ENCODE data around the gene DRC7. TPM values are rescaled to one million over a fixed set of nuclear protein-coding genes. Genes with fewer than 3 reads are reported as not detected.

Gene DRC7
- total and polyA plus RNA-seq, 12 donors, result 0.09 TPM; not detected in 11

DNA sequence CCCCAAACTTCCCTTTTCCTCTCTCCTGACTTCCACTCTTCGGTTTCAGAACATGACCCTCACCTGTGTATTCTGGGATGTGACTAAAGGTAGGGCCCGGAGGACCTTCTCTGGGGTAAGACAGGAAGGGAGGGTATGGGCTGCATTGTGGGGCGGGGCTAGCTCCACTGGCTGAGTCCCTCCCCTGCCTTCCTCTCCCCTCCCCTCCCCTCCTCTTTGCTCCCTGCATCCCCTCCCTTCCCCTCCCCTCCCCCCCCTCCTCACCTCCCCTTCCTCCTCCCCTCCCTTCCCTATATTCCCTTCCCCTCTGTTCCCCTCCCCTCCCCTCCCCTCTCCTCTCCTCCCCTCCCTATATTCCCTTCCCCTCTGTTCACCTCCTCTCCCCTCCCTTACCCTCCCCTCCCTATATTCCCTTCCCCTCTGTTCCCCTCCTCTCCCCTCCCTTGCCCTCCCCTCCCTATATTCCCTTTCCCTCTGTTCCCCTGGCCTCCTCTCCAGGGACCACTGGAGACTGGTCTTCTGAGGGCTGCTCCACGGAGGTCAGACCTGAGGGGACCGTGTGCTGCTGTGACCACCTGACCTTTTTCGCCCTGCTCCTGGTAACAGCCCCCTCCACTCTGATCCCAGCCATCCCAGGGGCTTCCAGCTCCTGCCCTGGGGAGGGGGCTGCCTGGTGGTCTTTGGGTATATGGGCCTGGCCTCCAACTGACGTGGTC is 14.7 kb upstream of the DRC7 start:
- Histone ChIP-seq H3K4me3 (no peak overlapping the region), H3K4me1 (peaks cover 0 to 16% (median 0%) of the 10 kb centered on the region in 9 donors), H3K27ac (no peak overlapping the region), H3K27me3 (no peaks in the 10 kb centered on the region), H3K9me3 (no peaks in the 10 kb centered on the region), H3K36me3 (no peaks in the 10 kb centered on the region)
- 75% methylated on average over 7 of the region's 7 CpGs for WGBS, 2 donors
- ATAC-seq (no peak), DNase-seq (no peak)
- intact Hi-C loops (cut with DNase I), result no loop called here
- TF ChIP-seq, protein P1, sequence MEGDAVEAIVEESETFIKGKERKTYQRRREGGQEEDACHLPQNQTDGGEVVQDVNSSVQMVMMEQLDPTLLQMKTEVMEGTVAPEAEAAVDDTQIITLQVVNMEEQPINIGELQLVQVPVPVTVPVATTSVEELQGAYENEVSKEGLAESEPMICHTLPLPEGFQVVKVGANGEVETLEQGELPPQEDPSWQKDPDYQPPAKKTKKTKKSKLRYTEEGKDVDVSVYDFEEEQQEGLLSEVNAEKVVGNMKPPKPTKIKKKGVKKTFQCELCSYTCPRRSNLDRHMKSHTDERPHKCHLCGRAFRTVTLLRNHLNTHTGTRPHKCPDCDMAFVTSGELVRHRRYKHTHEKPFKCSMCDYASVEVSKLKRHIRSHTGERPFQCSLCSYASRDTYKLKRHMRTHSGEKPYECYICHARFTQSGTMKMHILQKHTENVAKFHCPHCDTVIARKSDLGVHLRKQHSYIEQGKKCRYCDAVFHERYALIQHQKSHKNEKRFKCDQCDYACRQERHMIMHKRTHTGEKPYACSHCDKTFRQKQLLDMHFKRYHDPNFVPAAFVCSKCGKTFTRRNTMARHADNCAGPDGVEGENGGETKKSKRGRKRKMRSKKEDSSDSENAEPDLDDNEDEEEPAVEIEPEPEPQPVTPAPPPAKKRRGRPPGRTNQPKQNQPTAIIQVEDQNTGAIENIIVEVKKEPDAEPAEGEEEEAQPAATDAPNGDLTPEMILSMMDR (IDR thresholded peaks at IDR 0.05), result no peak

DNA sequence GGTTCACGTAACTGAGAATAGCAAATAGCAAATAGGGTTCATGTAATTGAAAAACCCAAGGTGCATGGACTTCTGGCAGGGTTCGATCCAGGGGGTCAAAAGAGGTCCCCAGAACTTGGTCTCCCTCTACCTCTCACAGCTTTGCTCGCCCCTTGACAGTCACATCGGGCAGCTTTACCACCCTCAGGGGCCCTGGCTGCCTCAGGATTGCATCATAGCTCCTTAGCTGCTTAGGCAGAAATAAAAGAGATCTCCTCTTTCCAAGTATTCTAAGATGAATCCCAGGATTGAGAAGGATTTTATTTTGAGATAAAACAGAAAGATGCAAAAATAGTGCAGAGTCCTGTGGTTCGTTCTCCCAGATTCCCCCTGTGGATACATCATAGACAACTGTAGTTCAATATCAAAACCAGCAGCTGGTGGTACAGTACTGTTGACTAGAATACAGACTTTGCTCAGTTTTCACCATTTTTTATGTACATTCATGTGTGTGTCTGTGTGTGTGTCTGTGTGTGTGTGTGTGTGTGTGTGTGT is 13.7 kb upstream of the DRC7 start:
- H3K27ac ChIP-seq, result no peak overlapping the region
- intact Hi-C loops (cut with DNase I), result no loop called here
- ATAC-seq (no peak), DNase-seq (no peak)
- TF ChIP-seq, protein P1 (IDR thresholded peaks at IDR 0.05), result no peak
- peaks cover 0 to 14% (median 0%) of the 10 kb centered on the region in 9 donors for H3K4me1 ChIP-seq
- H3K4me3 ChIP-seq, result no peak overlapping the region
- H3K27me3 ChIP-seq, result no peaks in the 10 kb centered on the region
- no peaks in the 10 kb centered on the region for H3K9me3 ChIP-seq
- no peaks in the 10 kb centered on the region for H3K36me3 ChIP-seq
- WGBS, 2 donors, result 83 to 87% methylated on average over 5 of the region's 5 CpGs

DNA sequence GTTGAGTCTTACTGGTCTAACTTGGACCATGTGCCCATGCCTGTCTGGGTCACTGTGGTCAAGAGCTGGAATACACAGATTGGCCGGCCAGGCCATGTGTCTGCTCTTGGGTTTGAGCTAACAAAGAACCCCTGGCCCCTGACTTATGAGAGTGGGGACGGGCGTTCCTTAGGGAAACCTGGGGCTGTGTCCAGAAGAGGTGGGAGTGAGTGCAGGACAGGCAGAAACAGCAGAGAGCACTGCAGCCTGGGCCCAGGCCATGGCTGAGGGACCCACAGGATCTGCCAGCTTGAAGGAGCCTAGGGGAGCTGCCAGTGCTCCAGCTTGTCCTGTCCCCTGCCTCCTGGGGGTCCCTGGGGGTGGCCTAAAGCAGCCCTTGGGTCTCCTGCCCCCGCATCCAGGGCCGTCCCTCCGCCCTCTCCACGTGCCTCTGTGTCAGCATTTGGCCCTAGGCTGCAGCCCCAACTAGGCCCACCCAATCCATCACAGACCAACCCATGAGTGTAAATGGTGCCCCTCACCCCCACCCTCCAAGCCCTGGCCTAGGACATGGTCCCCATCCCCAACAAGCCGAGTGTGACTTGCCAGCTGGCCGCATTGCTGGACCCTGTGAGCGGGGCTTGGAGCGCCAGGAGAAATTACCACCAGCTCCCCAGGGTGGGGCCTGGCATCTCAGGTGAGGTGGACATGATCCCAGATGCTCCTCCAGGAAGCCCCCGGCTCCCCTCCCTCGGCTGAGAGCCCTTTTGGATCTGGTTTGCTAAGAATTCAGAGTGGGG is 12.5 kb upstream of the DRC7 start:
- Histone ChIP-seq H3K4me1 (peaks cover 0 to 6% (median 0%) of the 10 kb centered on the region in 9 donors), H3K27me3 (no peaks in the 10 kb centered on the region), H3K4me3 (no peak overlapping the region), H3K36me3 (no peaks in the 10 kb centered on the region), H3K9me3 (no peaks in the 10 kb centered on the region), H3K27ac (no peak overlapping the region)
- TF ChIP-seq, protein P1 (IDR thresholded peaks at IDR 0.05), result no peak
- DNase-seq (no peak), ATAC-seq (no peak)
- 95 to 96% methylated on average over 13 of the region's 13 CpGs for WGBS, 2 donors
- intact Hi-C loops (cut with DNase I), result no loop called here

DNA sequence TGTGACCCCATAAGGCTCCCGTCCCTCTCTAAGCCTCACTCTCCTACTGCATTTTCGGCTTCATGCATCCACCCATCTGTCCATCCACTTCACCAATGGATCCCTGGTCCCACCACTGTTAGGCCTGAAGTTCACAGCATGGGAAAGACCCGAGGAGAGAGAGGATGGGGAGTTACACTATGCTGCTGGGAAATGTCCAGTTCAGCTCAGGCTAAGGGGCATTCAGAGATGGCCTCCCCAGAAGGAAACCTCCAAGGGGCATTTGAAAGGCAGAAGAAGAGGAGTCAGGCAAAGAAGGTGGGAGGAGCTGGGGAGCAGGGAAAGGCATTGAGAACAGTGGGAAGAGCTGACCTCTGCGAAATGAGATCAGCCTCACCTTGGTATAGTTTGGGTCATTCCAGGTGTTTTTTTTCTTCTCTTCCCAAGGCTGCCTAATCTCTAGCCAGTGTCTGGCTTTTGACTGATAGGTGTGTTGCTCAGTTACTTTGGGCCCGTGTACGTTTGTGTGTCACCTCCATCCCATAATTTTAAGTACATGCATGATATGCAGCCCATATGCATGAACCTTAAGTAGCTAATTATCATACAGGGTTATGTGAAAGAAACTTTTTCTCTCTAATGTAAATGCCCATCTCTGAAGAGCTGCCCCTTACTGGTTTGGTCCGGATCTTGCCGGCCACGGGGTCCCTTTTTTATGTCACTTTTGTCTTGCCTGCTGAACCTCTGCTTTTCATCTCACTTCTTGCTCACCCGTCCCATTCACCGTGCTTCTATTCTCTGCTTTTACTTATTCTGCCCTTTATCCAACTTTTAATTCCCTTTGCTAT is 11.6 kb upstream of the DRC7 start:
- ATAC-seq, result no peak
- no peaks in the 10 kb centered on the region for H3K27me3 ChIP-seq
- H3K36me3 ChIP-seq, result no peaks in the 10 kb centered on the region
- H3K27ac ChIP-seq, result no peak overlapping the region
- no peak for DNase-seq
- H3K4me3 ChIP-seq, result no peak overlapping the region
- peaks cover 0 to under 1% (median 0%) of the 10 kb centered on the region in 9 donors for H3K4me1 ChIP-seq
- TF ChIP-seq, protein P1 (IDR thresholded peaks at IDR 0.05), result no peak
- WGBS, 2 donors, result 90% methylated on average over 11 of the region's 11 CpGs
- intact Hi-C loops (cut with DNase I), result no loop called here
- H3K9me3 ChIP-seq, result no peaks in the 10 kb centered on the region
